ENCODE results near the gene TIGIT. TPM values are rescaled to one million over a fixed set of nuclear protein-coding genes. Genes with fewer than 3 reads are reported as not detected.
A peak's percentile ranks its signal among the peaks of the same experiment; 100 is the strongest.

The TIGIT gene
- total and polyA plus RNA-seq, 2 donors (not counting 1 experiment from before 2014, with no cell fraction given): 2.5 to 4.6 TPM

DNA sequence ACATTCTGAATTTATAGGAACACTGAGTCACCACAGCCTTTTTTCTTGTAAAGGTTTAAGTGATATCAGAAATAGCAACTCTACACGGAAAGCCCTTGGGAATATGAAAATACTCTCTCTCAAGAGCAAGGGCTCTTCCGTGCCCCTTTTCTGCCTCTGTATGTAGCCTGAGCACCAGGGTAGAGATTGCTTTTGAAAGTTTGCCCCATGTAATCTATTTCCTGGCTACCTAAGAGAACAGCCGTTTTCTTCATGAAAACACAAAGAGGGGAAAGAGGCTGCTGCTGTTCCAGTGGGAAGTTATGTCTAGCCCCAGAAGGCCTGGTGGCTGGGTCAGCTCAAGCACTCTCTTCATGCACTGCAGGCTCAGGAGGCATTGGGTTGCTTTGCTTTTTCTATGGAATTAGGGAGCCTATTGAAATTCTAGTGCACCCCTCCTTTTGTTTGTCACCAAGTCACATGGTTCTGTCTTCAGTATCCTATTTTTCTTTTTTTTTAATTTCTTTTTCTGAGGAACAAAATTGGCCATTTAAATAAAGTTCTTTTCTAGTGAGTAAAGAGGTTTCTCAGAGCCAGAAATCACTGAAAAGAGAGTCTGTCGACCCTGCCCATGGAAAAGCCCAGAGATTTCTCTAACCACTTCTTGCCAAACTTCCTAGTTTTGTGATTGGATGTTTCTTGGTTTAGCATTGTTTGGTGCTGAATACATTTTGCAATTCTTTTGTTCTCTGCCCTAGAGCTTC lies 39.5 kb downstream of the TIGIT start:
- ATAC-seq (ENCODE audit: low read depth): no peak
- intact Hi-C loops (cut with micrococcal nuclease): no loop called here
- H3K4me2 ChIP-seq (replicated peaks; ENCODE audit: low read depth, low read length, poor library complexity, severe bottlenecking): peak overlapping the region; percentile 20
- H3K9me3 ChIP-seq (ENCODE audit: control extremely low read depth in 1 of 3, control insufficient read depth in 2 of 3, insufficient read depth in 1 of 3, low read length in 2 of 3): no peaks in the 10 kb centered on the region
- Mint-ChIP-seq H3K27ac (peak overlapping the region; percentile 83), H3K9me3 (ENCODE audit: insufficient read depth) (peaks cover 2% of the 10 kb centered on the region), H3K4me1 (peaks cover 36% of the 10 kb centered on the region), H3K27me3 (no peaks in the 10 kb centered on the region), H3K4me3 (no peak overlapping the region)
- no peak overlapping the region for H3K4me3 ChIP-seq (ENCODE audit: control extremely low read depth in 1 of 5, extremely low read depth in 1 of 5, insufficient read depth in 1 of 5, low read depth in 2 of 5, low read length in 4 of 5)
- peaks cover 14% of the 10 kb centered on the region in 2 donors for H3K4me1 ChIP-seq (ENCODE audit: control insufficient read depth in 2 of 2, insufficient read depth in 2 of 2, low read length in 2 of 2)
- H3K36me3 ChIP-seq (replicated peaks in 1 of 2; ENCODE audit: control extremely low read depth in 1 of 2, control insufficient read depth in 1 of 2, extremely low read depth in 1 of 2, insufficient read depth in 2 of 2, low read length in 1 of 2): no peaks in the 10 kb centered on the region
- peak overlapping the region; percentile 34 to 62 for H3K27ac ChIP-seq (ENCODE audit: low read length in 2 of 2)
- POLR2A ChIA-PET: no interaction called here
- DNase-seq: no peak
- H3K79me2 ChIP-seq (ENCODE audit: control insufficient read depth, insufficient read depth, low read length): no peaks in the 10 kb centered on the region
- WGBS (ENCODE audit: insufficient coverage): no CpG with 5 or more reads among the region's 4 CpGs
- peak overlapping the region; percentile 1 for H3K9ac ChIP-seq (ENCODE audit: low read length)
- TF ChIP-seq EZH2 (IDR thresholded peaks at IDR 0.05; ENCODE audit: borderline replicate concordance, insufficient read depth, low read depth, low read length, poor library complexity, severe bottlenecking): no peak
- TF ChIP-seq, protein P1, sequence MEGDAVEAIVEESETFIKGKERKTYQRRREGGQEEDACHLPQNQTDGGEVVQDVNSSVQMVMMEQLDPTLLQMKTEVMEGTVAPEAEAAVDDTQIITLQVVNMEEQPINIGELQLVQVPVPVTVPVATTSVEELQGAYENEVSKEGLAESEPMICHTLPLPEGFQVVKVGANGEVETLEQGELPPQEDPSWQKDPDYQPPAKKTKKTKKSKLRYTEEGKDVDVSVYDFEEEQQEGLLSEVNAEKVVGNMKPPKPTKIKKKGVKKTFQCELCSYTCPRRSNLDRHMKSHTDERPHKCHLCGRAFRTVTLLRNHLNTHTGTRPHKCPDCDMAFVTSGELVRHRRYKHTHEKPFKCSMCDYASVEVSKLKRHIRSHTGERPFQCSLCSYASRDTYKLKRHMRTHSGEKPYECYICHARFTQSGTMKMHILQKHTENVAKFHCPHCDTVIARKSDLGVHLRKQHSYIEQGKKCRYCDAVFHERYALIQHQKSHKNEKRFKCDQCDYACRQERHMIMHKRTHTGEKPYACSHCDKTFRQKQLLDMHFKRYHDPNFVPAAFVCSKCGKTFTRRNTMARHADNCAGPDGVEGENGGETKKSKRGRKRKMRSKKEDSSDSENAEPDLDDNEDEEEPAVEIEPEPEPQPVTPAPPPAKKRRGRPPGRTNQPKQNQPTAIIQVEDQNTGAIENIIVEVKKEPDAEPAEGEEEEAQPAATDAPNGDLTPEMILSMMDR (IDR thresholded peaks at IDR 0.05): no peak
- CTCF ChIA-PET: interaction anchor here (0.7 to 4.1 kb wide), 4 partner anchors 10 to 43 kb away, joined by 3 to 23 read pairs (median 12); no protein-coding TSS in a partner anchor
- no peaks in the 10 kb centered on the region for H4K20me1 ChIP-seq (ENCODE audit: control insufficient read depth, insufficient read depth, low read length, poor library complexity, severe bottlenecking)
- H2AFZ ChIP-seq (ENCODE audit: insufficient read depth, low read depth, low read length, poor library complexity, severe bottlenecking): no peak overlapping the region
- no peaks in the 10 kb centered on the region for H3K27me3 ChIP-seq (replicated peaks in 1 of 4; ENCODE audit: control extremely low read depth in 1 of 4, control insufficient read depth in 3 of 4, insufficient read depth in 4 of 4, low read length in 3 of 4)

DNA sequence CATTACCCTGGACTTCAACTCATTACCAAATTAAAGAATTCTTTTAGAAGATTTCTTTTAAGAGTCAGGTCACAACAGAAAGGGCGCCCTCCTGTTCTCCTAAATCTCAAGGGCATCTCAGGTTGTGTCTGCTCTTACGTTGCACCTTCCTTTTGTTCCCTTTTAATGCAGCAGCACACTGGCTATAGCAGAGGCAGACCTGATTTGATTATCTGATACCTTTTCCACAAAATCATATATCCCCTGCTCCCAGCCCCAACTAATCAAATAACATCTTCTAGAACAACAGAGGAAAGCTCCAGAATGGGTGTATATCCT lies 40.1 kb downstream of the TIGIT start:
- ATAC-seq (ENCODE audit: low read depth) (no peak), DNase-seq (no peak)
- H4K20me1 ChIP-seq (ENCODE audit: control insufficient read depth, insufficient read depth, low read length, poor library complexity, severe bottlenecking): no peaks in the 10 kb centered on the region
- peaks cover 0 to 4% of the 10 kb centered on the region in 2 experiments for H3K36me3 ChIP-seq (replicated peaks in 1 of 2; ENCODE audit: control extremely low read depth in 1 of 2, control insufficient read depth in 1 of 2, extremely low read depth in 1 of 2, insufficient read depth in 2 of 2, low read length in 1 of 2)
- Mint-ChIP-seq H3K9me3 (ENCODE audit: insufficient read depth) (peaks cover 2% of the 10 kb centered on the region), H3K4me1 (peaks cover 31% of the 10 kb centered on the region), H3K4me3 (no peak overlapping the region), H3K27me3 (no peaks in the 10 kb centered on the region), H3K27ac (peak overlapping the region; percentile 63)
- H3K27me3 ChIP-seq (replicated peaks in 1 of 4; ENCODE audit: control extremely low read depth in 1 of 4, control insufficient read depth in 3 of 4, insufficient read depth in 4 of 4, low read length in 3 of 4): no peaks in the 10 kb centered on the region
- peaks cover 14% of the 10 kb centered on the region in 2 donors for H3K4me1 ChIP-seq (ENCODE audit: control insufficient read depth in 2 of 2, insufficient read depth in 2 of 2, low read length in 2 of 2)
- no peak for TF ChIP-seq EZH2 (IDR thresholded peaks at IDR 0.05; ENCODE audit: borderline replicate concordance, insufficient read depth, low read depth, low read length, poor library complexity, severe bottlenecking)
- TF ChIP-seq, protein P1 (IDR thresholded peaks at IDR 0.05): no peak
- no peak overlapping the region for H3K4me2 ChIP-seq (replicated peaks; ENCODE audit: low read depth, low read length, poor library complexity, severe bottlenecking)
- no peak overlapping the region for H3K9ac ChIP-seq (ENCODE audit: low read length)
- intact Hi-C loops (cut with micrococcal nuclease): no loop called here
- H3K9me3 ChIP-seq (ENCODE audit: control extremely low read depth in 1 of 3, control insufficient read depth in 2 of 3, insufficient read depth in 1 of 3, low read length in 2 of 3): peaks cover 0 to under 1% (median 0%) of the 10 kb centered on the region in 3 donors
- peak overlapping the region in 1 of 2 donors; percentile 62 for H3K27ac ChIP-seq (ENCODE audit: low read length in 2 of 2)
- no peaks in the 10 kb centered on the region for H3K79me2 ChIP-seq (ENCODE audit: control insufficient read depth, insufficient read depth, low read length)
- 91% methylated on average over 2 of the region's 2 CpGs for WGBS (ENCODE audit: insufficient coverage)
- POLR2A ChIA-PET: no interaction called here
- no peak overlapping the region for H3K4me3 ChIP-seq (ENCODE audit: control extremely low read depth in 1 of 5, extremely low read depth in 1 of 5, insufficient read depth in 1 of 5, low read depth in 2 of 5, low read length in 4 of 5)
- no peak overlapping the region for H2AFZ ChIP-seq (ENCODE audit: insufficient read depth, low read depth, low read length, poor library complexity, severe bottlenecking)
- CTCF ChIA-PET: interaction anchor here (0.7 to 4.1 kb wide), 5 partner anchors 11 to 114 kb away, joined by 3 to 23 read pairs (median 4); no protein-coding TSS in a partner anchor
